ENCODE measurements around the gene DCAF7.
A peak's percentile ranks its signal among the peaks of the same experiment; 100 is the strongest.

DCAF7 gene

GRCh38 chr17:63549946-63550816, at the start of gene DCAF7:
Gene DCAF7 (plus strand): TSS chr17:63550477. CDS start chr17:63550678, 201 bp downstream.
- no peak for TF ChIP-seq CTCF (IDR thresholded peaks at IDR 0.05; ENCODE audit: insufficient read depth, low read depth, low read length, missing control alignments)
- peak; percentile 100 for DNase-seq (ENCODE audit: low read depth)
- H3K4me3 ChIP-seq (ENCODE audit: low read length): peak within 1 kb of the TSS; percentile 97

DNA sequence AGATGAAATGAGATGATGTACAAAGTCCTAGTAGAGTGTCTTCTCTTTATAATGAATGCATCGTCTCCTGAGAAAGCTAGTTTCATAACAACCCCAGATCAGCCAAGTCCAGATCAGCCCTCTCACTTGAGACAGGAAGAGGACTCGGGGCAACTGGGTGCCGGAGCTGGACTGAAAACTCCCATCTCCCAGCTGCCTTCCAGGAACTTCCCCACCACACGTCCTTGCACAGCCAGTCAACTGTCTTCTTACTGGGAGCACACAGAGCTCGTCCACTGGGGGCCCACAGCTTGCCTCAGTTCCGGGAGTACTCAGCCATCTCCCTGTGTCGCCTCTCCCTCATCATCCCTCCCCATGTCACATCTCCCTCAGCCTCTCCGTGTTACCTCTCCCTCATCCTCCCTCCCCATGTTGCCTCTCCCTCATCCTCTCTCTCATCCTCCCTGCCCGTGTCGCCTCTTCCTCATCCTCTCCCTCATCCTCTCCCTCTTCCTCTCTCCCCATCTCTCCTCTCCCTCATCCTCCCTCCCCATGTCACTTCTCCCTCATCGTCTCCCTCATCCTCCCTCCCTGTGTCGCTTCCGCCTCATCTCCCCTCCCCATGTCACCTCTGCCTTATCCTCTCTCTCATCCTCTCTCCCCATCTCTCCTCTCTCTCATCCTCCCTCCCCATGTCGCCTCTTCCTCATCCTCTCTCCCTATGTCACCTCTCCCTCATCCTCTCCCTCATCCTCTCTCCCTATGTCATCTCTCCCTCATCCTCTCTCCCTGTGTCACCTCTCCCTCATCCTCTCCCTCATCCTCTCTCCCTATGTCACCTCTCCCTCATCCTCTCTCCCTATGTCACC, 49.5 kb upstream of the DCAF7 start:
- no peak overlapping the region for H3K4me3 ChIP-seq (ENCODE audit: low read length)
- no peak for DNase-seq (ENCODE audit: low read depth)
- no peak for TF ChIP-seq CTCF (IDR thresholded peaks at IDR 0.05; ENCODE audit: insufficient read depth, low read depth, low read length, missing control alignments)

- no peak for TF ChIP-seq CTCF (IDR thresholded peaks at IDR 0.05; ENCODE audit: insufficient read depth, low read depth, low read length, missing control alignments)
- DNase-seq (ENCODE audit: low read depth): no peak
- H3K4me3 ChIP-seq (ENCODE audit: low read length): no peak overlapping the region
These were observed 47.0 kb upstream of the DCAF7 start for GRCh38 chr17:63503341-63503705.

GRCh38 chr17:63504261-63504660, 46.0 kb upstream of the DCAF7 start:
- no peak for DNase-seq (ENCODE audit: low read depth)
- no peak overlapping the region for H3K4me3 ChIP-seq (ENCODE audit: low read length)
- no peak for TF ChIP-seq CTCF (IDR thresholded peaks at IDR 0.05; ENCODE audit: insufficient read depth, low read depth, low read length, missing control alignments)

DNA sequence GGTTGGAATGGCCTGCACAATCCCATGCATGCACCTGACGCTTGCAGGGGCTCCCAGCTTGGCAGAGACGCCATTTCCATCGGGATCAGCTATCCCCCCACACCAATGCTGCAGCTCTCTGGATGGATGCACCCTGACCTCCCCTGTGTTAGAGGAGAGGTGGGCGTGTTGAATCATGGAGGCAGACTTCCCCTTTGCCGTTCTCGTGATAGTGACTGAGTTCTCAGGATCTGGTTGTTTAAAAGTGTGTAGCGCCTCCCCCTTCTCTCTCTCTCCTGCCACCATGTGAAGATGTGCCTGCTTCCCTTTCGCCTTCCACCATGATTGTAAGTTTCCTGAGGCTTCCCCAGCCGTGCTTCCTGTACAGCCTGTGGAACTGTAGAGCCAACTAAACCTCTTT, 44.9 kb upstream of the DCAF7 start:
- TF ChIP-seq CTCF (IDR thresholded peaks at IDR 0.05; ENCODE audit: insufficient read depth, low read depth, low read length, missing control alignments): no peak
- DNase-seq (ENCODE audit: low read depth): no peak
- no peak overlapping the region for H3K4me3 ChIP-seq (ENCODE audit: low read length)

DNA sequence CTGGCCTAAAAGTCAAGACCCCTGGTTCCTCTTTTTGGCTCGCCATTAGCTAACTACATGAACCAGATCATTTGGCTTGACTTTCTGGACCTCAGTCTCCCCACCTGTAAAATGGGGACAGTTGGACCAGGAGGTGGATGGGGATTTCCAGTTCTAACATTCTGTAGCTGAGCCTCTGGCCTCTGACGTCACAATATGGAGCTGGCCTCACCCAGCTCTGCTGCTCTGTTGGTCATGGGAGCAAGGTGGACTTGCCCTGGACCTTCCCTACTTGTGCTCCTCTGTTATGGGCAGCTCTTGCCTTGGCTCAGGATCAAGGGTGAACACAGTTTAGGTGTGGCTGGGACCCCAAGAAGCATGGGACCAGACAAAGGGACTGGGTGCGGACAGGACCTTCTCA, 43.6 kb upstream of the DCAF7 start:
- no peak for DNase-seq (ENCODE audit: low read depth)
- no peak overlapping the region for H3K4me3 ChIP-seq (ENCODE audit: low read length)
- no peak for TF ChIP-seq CTCF (IDR thresholded peaks at IDR 0.05; ENCODE audit: insufficient read depth, low read depth, low read length, missing control alignments)

Measured in epithelial cell of esophagus (primary cell).